OCI-LY7 (cell line): Measurements from ENCODE around the gene ACSS3. TPM values are rescaled to one million over a fixed set of nuclear protein-coding genes. Genes with fewer than 3 reads are reported as not detected.

Experiments
- BruUV-seq: library from RNA; stranded (reverse); fragments of 400-500 nt; replicated peaks from 2 replicates; lab custom pipeline; 2021; lab: Mats Ljungman, UMichigan
- CTCF ChIA-PET: fragments of 300-600 bp; sonication (Branson Sonifier 250); formaldehyde crosslinking; loops from one replicate; lab custom pipeline; 2022; ENCODE audit warnings: antibody characterized with exemption; ENCODE audit not compliant: unreplicated experiment; lab: Charles Lee
- POLR2A ChIA-PET: fragments of 300-600 bp; sonication (Branson Sonifier 250); formaldehyde crosslinking; loops from one replicate; lab custom pipeline; 2022; ENCODE audit warnings: antibody characterized with exemption; lab: Charles Lee
- DNase-seq: peaks from one replicate; pipeline ENCODE4 v3.0.0-alpha.2; 2015; ENCODE audit warnings: low spot score
- H2AFZ ChIP-seq: fragments of 200-600 bp; sonication (generic), shearing (Covaris generic); 2 replicates; pipeline ENCODE4 v1.6.1; 2014; ENCODE audit warnings: mild to moderate bottlenecking, antibody characterized with exemption, low read length, moderate library complexity
- H3K27ac ChIP-seq: fragments of 200-600 bp; sonication (generic); 2 replicates; pipeline ENCODE4 v1.5.1; 2014; ENCODE audit warnings: mixed run types, low read depth, mild to moderate bottlenecking, moderate library complexity, low read length, inconsistent platforms; ENCODE audit not compliant: poor library complexity, severe bottlenecking
- H3K36me3 ChIP-seq: fragments of 200-600 bp; sonication (generic); 2 replicates; pipeline ENCODE4 v1.6.1; 2014; ENCODE audit warnings: mild to moderate bottlenecking, antibody characterized with exemption, low read length, moderate library complexity, mixed read lengths; ENCODE audit not compliant: insufficient read depth
- H3K4me1 ChIP-seq: fragments of 200-600 bp; sonication (generic); 2 replicates; pipeline ENCODE4 v1.5.1; 2014; ENCODE audit warnings: mild to moderate bottlenecking, low read length; ENCODE audit not compliant: insufficient read depth, poor library complexity, severe bottlenecking
- H3K4me2 ChIP-seq: fragments of 200-600 bp; sonication (generic); 2 replicates; pipeline ENCODE4 v1.6.1; 2014; ENCODE audit warnings: mild to moderate bottlenecking, low read length
- H3K4me3 ChIP-seq: fragments of 200-600 bp; sonication (generic); 2 replicates; pipeline ENCODE4 v1.5.1; 2014; ENCODE audit warnings: mild to moderate bottlenecking, low read depth, low read length; ENCODE audit not compliant: poor library complexity, severe bottlenecking
- H3K79me2 ChIP-seq: fragments of 200-600 bp; sonication (generic); 2 replicates; pipeline ENCODE4 v1.6.1; 2016; ENCODE audit warnings: low read depth, mild to moderate bottlenecking, low read length, moderate library complexity, mixed read lengths; ENCODE audit not compliant: insufficient read depth
- H3K9me2 ChIP-seq: fragments of 200-600 bp; sonication (generic); 2 replicates; pipeline ENCODE4 v1.6.1; 2016; ENCODE audit warnings: mild to moderate bottlenecking, low read length, mixed read lengths; ENCODE audit not compliant: insufficient read depth
- H3K9me3 ChIP-seq: fragments of 200-600 bp; sonication (generic); 2 replicates; pipeline ENCODE4 v1.6.1; 2014; ENCODE audit warnings: mild to moderate bottlenecking, mixed run types, low read length, mixed read lengths
- H4K20me1 ChIP-seq: fragments of 200-600 bp; sonication (generic); 2 replicates; pipeline ENCODE4 v1.6.1; 2014; ENCODE audit warnings: mild to moderate bottlenecking, antibody characterized with exemption, low read length, moderate library complexity, mixed read lengths; ENCODE audit not compliant: insufficient read depth
- CTCF ChIP-seq: fragments of 200-600 bp; sonication (generic); conservative IDR thresholded peaks from 2 replicates; pipeline ENCODE4 v1.5.1; 2014; ENCODE audit warnings: mild to moderate bottlenecking, antibody characterized with exemption, low read length, moderate library complexity, mixed read lengths
- EZH2phosphoT487 ChIP-seq: fragments of 200-600 bp; sonication (generic); IDR thresholded peaks from 2 replicates; pipeline ENCODE4 v1.6.1; 2018; ENCODE audit warnings: low read depth, borderline replicate concordance, mild to moderate bottlenecking, mixed run types, antibody characterized with exemption, low read length, moderate library complexity, mixed read lengths
- intact Hi-C: fragments of 100-400 bp; cut with micrococcal nuclease; formaldehyde crosslinking; loops from one replicate; pipeline ENCODE4 v1.10.0; 2022; ENCODE audit not compliant: unreplicated experiment
- total RNA-seq, 2 experiments: library from RNA; depleted of rRNA in 1 of 2; stranded (reverse); fragments of >200 nt in 1 of 2; shearing (Covaris generic) in 1 of 2; gene quantifications; 2 replicates each; pipeline ENCODE4 v1.2.3, GENCODE V29; 2014 to 2022

The ACSS3 gene
- total RNA-seq, 2 experiments from 2014 or later = not detected

DNA sequence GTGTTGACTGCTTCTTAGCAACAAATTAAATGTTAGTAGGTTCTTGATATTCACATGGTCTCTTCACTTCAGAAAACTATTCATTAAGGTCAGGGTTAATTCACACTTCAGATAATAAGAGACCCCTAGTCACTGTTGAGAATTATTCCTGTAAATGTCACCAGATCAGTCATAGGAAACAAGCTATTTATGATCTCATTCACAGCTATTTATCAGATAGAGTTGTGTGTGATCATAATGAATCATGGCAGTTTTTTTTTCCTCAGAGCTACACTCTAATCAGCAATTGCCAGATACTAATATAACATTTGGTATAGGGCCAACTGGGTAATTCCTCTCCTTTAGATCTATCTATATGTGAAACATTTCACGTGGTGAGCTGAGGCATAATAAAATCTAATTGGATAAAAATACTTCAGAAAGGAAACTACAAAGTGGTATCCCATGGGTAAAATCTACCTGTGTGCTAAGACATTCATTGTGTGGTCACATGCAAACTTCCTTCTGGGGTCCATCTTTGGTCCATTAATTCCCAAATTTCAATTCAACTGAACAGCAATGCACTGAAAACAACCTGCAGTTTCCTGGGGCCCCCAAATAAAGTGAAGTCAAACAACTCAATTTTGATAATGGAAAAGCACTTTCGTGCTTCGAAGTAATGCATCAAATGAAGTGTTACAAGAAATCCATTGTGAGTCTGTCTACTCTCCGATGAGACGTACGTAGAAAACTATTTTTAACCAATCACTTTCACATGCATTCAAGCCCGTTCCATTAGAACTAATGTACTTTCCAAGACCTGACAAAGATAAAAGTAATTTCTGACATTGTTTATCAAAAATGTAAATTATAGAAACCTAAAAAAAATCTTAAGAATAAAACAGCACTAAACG lies 197.0 kb downstream of the ACSS3 start:
- Histone ChIP-seq H2AFZ (no peak overlapping the region), H3K9me2 (no peaks in the 10 kb centered on the region), H4K20me1 (no peaks in the 10 kb centered on the region), H3K4me2 (no peak overlapping the region), H3K9me3 (no peaks in the 10 kb centered on the region), H3K27ac (no peak overlapping the region), H3K79me2 (no peaks in the 10 kb centered on the region), H3K4me3 (no peak overlapping the region), H3K36me3 (no peaks in the 10 kb centered on the region), H3K4me1 (no peaks in the 10 kb centered on the region)
- DNase-seq = no peak
- TF ChIP-seq CTCF = no peak
- no peak for TF ChIP-seq EZH2phosphoT487
- ChIA-PET POLR2A (no interaction called here), CTCF (no interaction called here)
- intact Hi-C loops = no loop called here
- no TSS peak for BruUV-seq

GRCh38 chr12:81284137-81284536 lies 206.3 kb downstream of the ACSS3 start:
- DNase-seq = no peak
- ChIA-PET POLR2A (no interaction called here), CTCF (no interaction called here)
- no TSS peak for BruUV-seq
- Histone ChIP-seq H3K9me3 (no peaks in the 10 kb centered on the region), H3K27ac (no peak overlapping the region), H4K20me1 (no peaks in the 10 kb centered on the region), H2AFZ (no peak overlapping the region), H3K4me2 (no peak overlapping the region), H3K9me2 (no peaks in the 10 kb centered on the region), H3K36me3 (no peaks in the 10 kb centered on the region), H3K4me3 (no peak overlapping the region), H3K4me1 (no peaks in the 10 kb centered on the region), H3K79me2 (no peaks in the 10 kb centered on the region)
- no peak for TF ChIP-seq CTCF
- no peak for TF ChIP-seq EZH2phosphoT487
- intact Hi-C loops = no loop called here

DNA sequence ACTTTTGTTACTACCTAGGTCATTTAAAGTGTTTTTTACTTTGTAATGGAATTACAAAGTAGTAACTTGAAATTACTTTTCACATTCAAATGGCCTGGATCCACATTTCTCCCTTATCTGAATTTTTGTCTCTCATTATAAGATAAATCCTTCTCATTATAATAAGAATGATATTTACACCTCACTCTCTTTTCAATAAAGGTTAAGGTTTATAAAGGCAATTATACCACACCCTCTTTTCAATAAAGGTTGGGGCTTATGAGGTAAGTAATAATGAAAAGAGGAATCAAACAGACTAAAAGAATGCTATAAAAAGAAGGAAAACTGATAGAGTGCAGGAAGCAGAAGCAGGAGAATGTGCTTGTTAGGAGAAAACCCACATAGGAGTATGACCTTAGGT lies 210.8 kb downstream of the ACSS3 start:
- H3K79me2 ChIP-seq = no peaks in the 10 kb centered on the region
- no peaks in the 10 kb centered on the region for H3K36me3 ChIP-seq
- H3K27ac ChIP-seq = no peak overlapping the region
- intact Hi-C loops = no loop called here
- H4K20me1 ChIP-seq = no peaks in the 10 kb centered on the region
- no peak overlapping the region for H3K4me2 ChIP-seq
- H3K4me1 ChIP-seq = no peaks in the 10 kb centered on the region
- H3K9me3 ChIP-seq = no peaks in the 10 kb centered on the region
- H3K4me3 ChIP-seq = no peak overlapping the region
- TF ChIP-seq CTCF = no peak
- no peak for TF ChIP-seq EZH2phosphoT487
- no peak for DNase-seq
- POLR2A ChIA-PET = no interaction called here
- H2AFZ ChIP-seq = no peak overlapping the region
- no peaks in the 10 kb centered on the region for H3K9me2 ChIP-seq
- CTCF ChIA-PET = no interaction called here
- BruUV-seq = no TSS peak
